SK-N-SH (cell line): ENCODE data around the gene FAM234A. TPM values are rescaled to one million over a fixed set of nuclear protein-coding genes. Genes with fewer than 3 reads are reported as not detected.
A peak's percentile ranks its signal among the peaks of the same experiment; 100 is the strongest.

ENCODE experiments used
- CTCF ChIA-PET: fragments of 300-600, 350-600 bp; formaldehyde crosslinking; extraction: SDS; loops from one replicate; lab custom pipeline; 2021; lab: Yijun Ruan, JAX
- POLR2A ChIA-PET: fragments of 350-600 bp; sonication (Branson Sonifier 250); formaldehyde crosslinking; extraction: SDS; loops from one replicate; lab custom pipeline; 2020; ENCODE audit warnings: antibody characterized with exemption, inconsistent platforms; lab: Yijun Ruan, JAX
- DNase-seq: peaks from one replicate; pipeline ENCODE4 v3.0.0; 2012
- H2AFZ ChIP-seq: fragments of 200-600 bp; sonication (generic); 2 replicates; pipeline ENCODE4 v1.8.1; 2016; ENCODE audit warnings: antibody characterized with exemption, mild to moderate bottlenecking, low read depth
- H3F3A ChIP-seq: fragments of 200-600 bp; sonication (generic); replicated peaks from 2 replicates; pipeline ENCODE3; 2016; ENCODE audit warnings: antibody characterized with exemption, mild to moderate bottlenecking; ENCODE audit not compliant: insufficient read depth
- H3K27ac ChIP-seq, 2 experiments: fragments of 200-500 bp in 1 of 2; fragments of 200-600 bp in 1 of 2; sonication (Bioruptor generic) in 1 of 2; sonication (generic), shearing (Covaris generic) in 1 of 2; 2 replicates each; pipeline versions ENCODE4 v1.5.1 to v1.6.1; 2014 to 2016; ENCODE audit warnings: low read depth in 2 of 2, inconsistent platforms in 1 of 2, low read length in 1 of 2, mild to moderate bottlenecking in 1 of 2, mixed read lengths in 1 of 2
- H3K27me3 ChIP-seq: fragments of 200-600 bp; sonication (generic), shearing (Covaris generic); 2 replicates; pipeline ENCODE4 v1.6.1; 2016; ENCODE audit warnings: mixed run types; ENCODE audit not compliant: insufficient read depth
- H3K36me3 ChIP-seq, 2 experiments: fragments of 200-500 bp in 1 of 2; fragments of 200-600 bp in 1 of 2; sonication (Bioruptor generic) in 1 of 2; sonication (generic) in 1 of 2; replicated peaks in 1 of 2; 2 replicates each; pipeline versions ENCODE3 to v1.5.1; 2014 to 2016; ENCODE audit warnings: low read length in 1 of 2, mild to moderate bottlenecking in 1 of 2; ENCODE audit not compliant: insufficient read depth in 2 of 2, control insufficient read depth in 1 of 2
- H3K4me1 ChIP-seq, 2 experiments: fragments of 200-500 bp in 1 of 2; fragments of 200-600 bp in 1 of 2; sonication (Bioruptor generic) in 1 of 2; sonication (generic), shearing (Covaris generic) in 1 of 2; 2 replicates each; pipeline versions ENCODE4 v1.5.1 to v1.6.1; 2014 to 2016; ENCODE audit warnings: low read depth in 1 of 2, low read length in 1 of 2, mixed run types in 1 of 2; ENCODE audit not compliant: insufficient read depth in 2 of 2, control insufficient read depth in 1 of 2
- H3K4me2 ChIP-seq: fragments of 200-600 bp; sonication (generic), shearing (Covaris generic); 2 replicates; pipeline ENCODE4 v1.6.1; 2017; ENCODE audit warnings: mixed run types
- H3K4me3 ChIP-seq, 2 experiments: fragments of 200-500 bp in 1 of 2; fragments of 200-600 bp in 1 of 2; sonication (Bioruptor generic) in 1 of 2; sonication (generic), shearing (Covaris generic) in 1 of 2; 2 replicates each; pipeline versions ENCODE4 v1.5.1 to v1.8.1; 2014 to 2016; ENCODE audit warnings: low read depth in 2 of 2, inconsistent platforms in 1 of 2, low read length in 1 of 2, mild to moderate bottlenecking in 1 of 2, mixed read lengths in 1 of 2, moderate library complexity in 1 of 2
- H3K79me2 ChIP-seq: fragments of 200-600 bp; sonication (generic); 2 replicates; pipeline ENCODE4 v1.8.1; 2017; ENCODE audit warnings: mild to moderate bottlenecking; ENCODE audit not compliant: insufficient read depth
- H3K9ac ChIP-seq: fragments of 200-600 bp; sonication (generic); 2 replicates; pipeline ENCODE4 v1.6.1; 2017; ENCODE audit warnings: mixed run types
- H3K9me2 ChIP-seq: fragments of 200-600 bp; sonication (generic); 2 replicates; pipeline ENCODE4 v1.6.1; 2017; ENCODE audit warnings: mixed run types
- H3K9me3 ChIP-seq: fragments of 200-600 bp; sonication (generic); 2 replicates; pipeline ENCODE4 v1.6.1; 2017; ENCODE audit warnings: mixed run types, mild to moderate bottlenecking, moderate library complexity
- H4K20me1 ChIP-seq: fragments of 200-600 bp; sonication (generic); 2 replicates; pipeline ENCODE4 v1.6.1; 2017; ENCODE audit warnings: mild to moderate bottlenecking, mixed run types; ENCODE audit not compliant: insufficient read depth
- CHD2 ChIP-seq: fragments of 150-350 bp; IDR thresholded peaks from 2 replicates; pipeline ENCODE4 v1.6.1; 2018; ENCODE audit warnings: low read length; ENCODE audit not compliant: partially characterized antibody
- ELF1 ChIP-seq: IDR thresholded peaks from 2 replicates; pipeline ENCODE4 v1.4.0; 2012
- EZH2phosphoT487 ChIP-seq: fragments of 200-600 bp; sonication (generic); IDR thresholded peaks from 2 replicates; pipeline ENCODE4 v1.6.1; 2017; ENCODE audit warnings: low read depth, mixed run types, mild to moderate bottlenecking, antibody characterized with exemption, moderate library complexity, borderline replicate concordance
- FOSL2 ChIP-seq: IDR thresholded peaks from 2 replicates; pipeline ENCODE4 v1.4.0; 2012; ENCODE audit warnings: low read depth, mild to moderate bottlenecking, moderate library complexity, borderline replicate concordance
- FOXJ3 ChIP-seq: sonication (generic); formaldehyde crosslinking; IDR thresholded peaks from 2 replicates; pipeline ENCODE4 v1.5.1; 2020; ENCODE audit warnings: mild to moderate bottlenecking, missing genetic modification reagents
- FOXM1 ChIP-seq: IDR thresholded peaks from 2 replicates; pipeline ENCODE4 v1.4.0; 2012; ENCODE audit warnings: low read depth, mild to moderate bottlenecking
- GABPA ChIP-seq: IDR thresholded peaks from 2 replicates; pipeline ENCODE4 v1.4.0; 2012; ENCODE audit warnings: low read depth, mild to moderate bottlenecking
- GATA2 ChIP-seq: sonication (generic); formaldehyde crosslinking; IDR thresholded peaks from 2 replicates; pipeline ENCODE4 v1.5.0; 2020; ENCODE audit warnings: mild to moderate bottlenecking, missing genetic modification reagents
- MXI1 ChIP-seq: IDR thresholded peaks from 2 replicates; pipeline ENCODE4 v1.6.1; 2012; ENCODE audit warnings: mild to moderate bottlenecking, low read depth, low read length, improper control_type of control experiment
- POLR2AphosphoS5 ChIP-seq: IDR thresholded peaks from 2 replicates; pipeline ENCODE4 v1.6.1; 2012; ENCODE audit warnings: low read depth, low read length
- RCOR1 ChIP-seq: fragments of 150-350 bp; IDR thresholded peaks from 2 replicates; pipeline ENCODE4 v1.6.1; 2017; ENCODE audit warnings: antibody characterized with exemption, low read length
- SIN3A ChIP-seq: IDR thresholded peaks from 2 replicates; pipeline ENCODE4 v1.6.1; 2012; ENCODE audit warnings: low read depth, mild to moderate bottlenecking, low read length, moderate library complexity, borderline replicate concordance
- TAF1 ChIP-seq: IDR thresholded peaks from 2 replicates; pipeline ENCODE4 v1.6.1; 2012; ENCODE audit warnings: low read depth, mild to moderate bottlenecking, low read length, moderate library complexity, borderline replicate concordance
- TEAD4 ChIP-seq: IDR thresholded peaks from 2 replicates; pipeline ENCODE4 v1.4.0; 2012; ENCODE audit warnings: mild to moderate bottlenecking, borderline replicate concordance; ENCODE audit not compliant: insufficient read depth
- USF2 ChIP-seq: fragments of 150-350 bp; IDR thresholded peaks from 2 replicates; pipeline ENCODE4 v1.6.1; 2017; ENCODE audit warnings: antibody characterized with exemption, low read length, low read depth, borderline replicate concordance
- YY1 ChIP-seq: IDR thresholded peaks from 2 replicates; pipeline ENCODE4 v1.4.0; 2012; ENCODE audit warnings: low read depth, mild to moderate bottlenecking
- ZBTB33 ChIP-seq: IDR thresholded peaks from 2 replicates; pipeline ENCODE4 v1.4.0; 2012; ENCODE audit warnings: low read depth, borderline replicate concordance
- WGBS: methylation state at CpG from one replicate; pipeline ENCODE4 v1.1.6; 2017; ENCODE audit warnings: low lambda C conversion rate; 5-methylcytosine and 5-hydroxymethylcytosine counted together
- polyA plus RNA-seq, 3 experiments: library from polyadenylated mRNA; depleted of rRNA; stranded (reverse); fragments of >200 nt; gene quantifications; 2 replicates each; pipeline ENCODE4 v1.2.3, GENCODE V29; 2012
- TF ChIP-seq, protein P1 (sequence below): IDR thresholded peaks from 2 replicates; pipeline ENCODE4 v1.6.1; 2012; ENCODE audit warnings: mild to moderate bottlenecking, low read depth, low read length, moderate library complexity
- TF ChIP-seq, protein P2 (sequence below): fragments of 200-600 bp; sonication (generic); IDR thresholded peaks from 2 replicates; pipeline ENCODE4 v1.6.1; 2017; ENCODE audit warnings: antibody characterized with exemption, mild to moderate bottlenecking, moderate library complexity
- TF ChIP-seq, protein P3 (sequence below): IDR thresholded peaks from 2 replicates; pipeline ENCODE4 v1.4.0; 2012; ENCODE audit warnings: low read depth, borderline replicate concordance

Gene FAM234A
- polyA plus RNA-seq (2012; rRNA removed): 91.3 and 126 TPM in 2 replicates
- 59.3 and 86.4 TPM in 2 replicates for polyA plus RNA-seq (2012; cell fraction: cytosol; rRNA removed)
- 89.7 and 103 TPM in 2 replicates for polyA plus RNA-seq (2012; cell fraction: nucleus; rRNA removed)

- H2AFZ ChIP-seq: peak within 1 kb of the TSS; percentile 85
- no peaks in the 10 kb centered on the region; a peak in 1 of 4 replicates for H3K4me1 ChIP-seq
- H3K9ac ChIP-seq: peak within 1 kb of the TSS; percentile 90
- no peaks in the 10 kb centered on the region for H3K36me3 ChIP-seq
- ChIA-PET POLR2A (interaction anchor here (1.1 to 1.2 kb wide), 2 partner anchors 10 to 42 kb away, joined by 3 to 6 read pairs; no protein-coding TSS in a partner anchor), CTCF (interaction anchor here (0.6 to 2.5 kb wide), 11 partner anchors 9 to 128 kb away, joined by 3 to 21 read pairs (median 5); partner anchors contain the start of genes ARHGDIG, AXIN1 and HBQ1)
- no peaks in the 10 kb centered on the region for H3K9me2 ChIP-seq
- DNase-seq: peak; percentile 96
- H3K79me2 ChIP-seq: peaks cover 28% of the 10 kb centered on the region
- under 1% methylated on average over 29 of the region's 85 CpGs for WGBS
- H3K4me2 ChIP-seq: peak within 1 kb of the TSS; percentile 88
- H3K4me3 ChIP-seq: peak within 1 kb of the TSS; percentile 73 to 98
- H3K27ac ChIP-seq: peak within 1 kb of the TSS; percentile 92 to 98
- H3K27me3 ChIP-seq: no peaks in the 10 kb centered on the region
- H4K20me1 ChIP-seq: no peaks in the 10 kb centered on the region
- H3F3A ChIP-seq: peaks cover 23% of the 10 kb centered on the region
- no peaks in the 10 kb centered on the region for H3K9me3 ChIP-seq
- peak; percentile 82 for TF ChIP-seq POLR2AphosphoS5
- TF ChIP-seq ELF1: peak; percentile 80
- TF ChIP-seq, protein P1, sequence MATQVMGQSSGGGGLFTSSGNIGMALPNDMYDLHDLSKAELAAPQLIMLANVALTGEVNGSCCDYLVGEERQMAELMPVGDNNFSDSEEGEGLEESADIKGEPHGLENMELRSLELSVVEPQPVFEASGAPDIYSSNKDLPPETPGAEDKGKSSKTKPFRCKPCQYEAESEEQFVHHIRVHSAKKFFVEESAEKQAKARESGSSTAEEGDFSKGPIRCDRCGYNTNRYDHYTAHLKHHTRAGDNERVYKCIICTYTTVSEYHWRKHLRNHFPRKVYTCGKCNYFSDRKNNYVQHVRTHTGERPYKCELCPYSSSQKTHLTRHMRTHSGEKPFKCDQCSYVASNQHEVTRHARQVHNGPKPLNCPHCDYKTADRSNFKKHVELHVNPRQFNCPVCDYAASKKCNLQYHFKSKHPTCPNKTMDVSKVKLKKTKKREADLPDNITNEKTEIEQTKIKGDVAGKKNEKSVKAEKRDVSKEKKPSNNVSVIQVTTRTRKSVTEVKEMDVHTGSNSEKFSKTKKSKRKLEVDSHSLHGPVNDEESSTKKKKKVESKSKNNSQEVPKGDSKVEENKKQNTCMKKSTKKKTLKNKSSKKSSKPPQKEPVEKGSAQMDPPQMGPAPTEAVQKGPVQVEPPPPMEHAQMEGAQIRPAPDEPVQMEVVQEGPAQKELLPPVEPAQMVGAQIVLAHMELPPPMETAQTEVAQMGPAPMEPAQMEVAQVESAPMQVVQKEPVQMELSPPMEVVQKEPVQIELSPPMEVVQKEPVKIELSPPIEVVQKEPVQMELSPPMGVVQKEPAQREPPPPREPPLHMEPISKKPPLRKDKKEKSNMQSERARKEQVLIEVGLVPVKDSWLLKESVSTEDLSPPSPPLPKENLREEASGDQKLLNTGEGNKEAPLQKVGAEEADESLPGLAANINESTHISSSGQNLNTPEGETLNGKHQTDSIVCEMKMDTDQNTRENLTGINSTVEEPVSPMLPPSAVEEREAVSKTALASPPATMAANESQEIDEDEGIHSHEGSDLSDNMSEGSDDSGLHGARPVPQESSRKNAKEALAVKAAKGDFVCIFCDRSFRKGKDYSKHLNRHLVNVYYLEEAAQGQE: no peak
- TF ChIP-seq RCOR1: no peak
- peak; percentile 4; the same call in 1 of the 2 replicates for TF ChIP-seq SIN3A
- TF ChIP-seq TAF1: no peak; the same call in 1 of the 2 replicates
- TF ChIP-seq, protein P2, sequence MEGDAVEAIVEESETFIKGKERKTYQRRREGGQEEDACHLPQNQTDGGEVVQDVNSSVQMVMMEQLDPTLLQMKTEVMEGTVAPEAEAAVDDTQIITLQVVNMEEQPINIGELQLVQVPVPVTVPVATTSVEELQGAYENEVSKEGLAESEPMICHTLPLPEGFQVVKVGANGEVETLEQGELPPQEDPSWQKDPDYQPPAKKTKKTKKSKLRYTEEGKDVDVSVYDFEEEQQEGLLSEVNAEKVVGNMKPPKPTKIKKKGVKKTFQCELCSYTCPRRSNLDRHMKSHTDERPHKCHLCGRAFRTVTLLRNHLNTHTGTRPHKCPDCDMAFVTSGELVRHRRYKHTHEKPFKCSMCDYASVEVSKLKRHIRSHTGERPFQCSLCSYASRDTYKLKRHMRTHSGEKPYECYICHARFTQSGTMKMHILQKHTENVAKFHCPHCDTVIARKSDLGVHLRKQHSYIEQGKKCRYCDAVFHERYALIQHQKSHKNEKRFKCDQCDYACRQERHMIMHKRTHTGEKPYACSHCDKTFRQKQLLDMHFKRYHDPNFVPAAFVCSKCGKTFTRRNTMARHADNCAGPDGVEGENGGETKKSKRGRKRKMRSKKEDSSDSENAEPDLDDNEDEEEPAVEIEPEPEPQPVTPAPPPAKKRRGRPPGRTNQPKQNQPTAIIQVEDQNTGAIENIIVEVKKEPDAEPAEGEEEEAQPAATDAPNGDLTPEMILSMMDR: peak; percentile 58
- peak; percentile 85 for TF ChIP-seq GABPA
- TF ChIP-seq EZH2phosphoT487: no peak
- no peak for TF ChIP-seq USF2
- TF ChIP-seq CHD2: no peak
- TF ChIP-seq FOXJ3 (CRISPR knock-in tag): 0 out of 2 replicates have a peak, but pooled peaks have one; percentile 46
- TF ChIP-seq YY1: peak; percentile 79
- TF ChIP-seq ZBTB33: no peak
- TF ChIP-seq GATA2 (CRISPR knock-in tag): no peak
- TF ChIP-seq FOXM1: no peak
- TF ChIP-seq FOSL2: no peak
- peak; percentile 49 for TF ChIP-seq MXI1
- TF ChIP-seq TEAD4: no peak
- TF ChIP-seq, protein P3, sequence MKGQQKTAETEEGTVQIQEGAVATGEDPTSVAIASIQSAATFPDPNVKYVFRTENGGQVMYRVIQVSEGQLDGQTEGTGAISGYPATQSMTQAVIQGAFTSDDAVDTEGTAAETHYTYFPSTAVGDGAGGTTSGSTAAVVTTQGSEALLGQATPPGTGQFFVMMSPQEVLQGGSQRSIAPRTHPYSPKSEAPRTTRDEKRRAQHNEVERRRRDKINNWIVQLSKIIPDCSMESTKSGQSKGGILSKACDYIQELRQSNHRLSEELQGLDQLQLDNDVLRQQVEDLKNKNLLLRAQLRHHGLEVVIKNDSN: 0 out of 2 replicates have a peak, but pooled peaks have one; percentile 31
These were observed at the start of gene FAM234A for GRCh38 chr16:234468-235305. TSS of gene FAM234A (plus strand) at chr16:234821. CDS start at chr16:254414, 19,593 bp downstream.
